ELR (cell line): ENCODE measurements around the gene RNF4.
"Not testable (repeated sequence)": the region's sequence is repeated elsewhere in the genome, so short reads cannot be mapped to it uniquely, and the experiment has no call there.

Experiments
- DNase-seq: peaks from one replicate; pipeline ENCODE4 v3.0.0-alpha.2; 2015; ENCODE audit warnings: low read depth

The RNF4 gene

DNA sequence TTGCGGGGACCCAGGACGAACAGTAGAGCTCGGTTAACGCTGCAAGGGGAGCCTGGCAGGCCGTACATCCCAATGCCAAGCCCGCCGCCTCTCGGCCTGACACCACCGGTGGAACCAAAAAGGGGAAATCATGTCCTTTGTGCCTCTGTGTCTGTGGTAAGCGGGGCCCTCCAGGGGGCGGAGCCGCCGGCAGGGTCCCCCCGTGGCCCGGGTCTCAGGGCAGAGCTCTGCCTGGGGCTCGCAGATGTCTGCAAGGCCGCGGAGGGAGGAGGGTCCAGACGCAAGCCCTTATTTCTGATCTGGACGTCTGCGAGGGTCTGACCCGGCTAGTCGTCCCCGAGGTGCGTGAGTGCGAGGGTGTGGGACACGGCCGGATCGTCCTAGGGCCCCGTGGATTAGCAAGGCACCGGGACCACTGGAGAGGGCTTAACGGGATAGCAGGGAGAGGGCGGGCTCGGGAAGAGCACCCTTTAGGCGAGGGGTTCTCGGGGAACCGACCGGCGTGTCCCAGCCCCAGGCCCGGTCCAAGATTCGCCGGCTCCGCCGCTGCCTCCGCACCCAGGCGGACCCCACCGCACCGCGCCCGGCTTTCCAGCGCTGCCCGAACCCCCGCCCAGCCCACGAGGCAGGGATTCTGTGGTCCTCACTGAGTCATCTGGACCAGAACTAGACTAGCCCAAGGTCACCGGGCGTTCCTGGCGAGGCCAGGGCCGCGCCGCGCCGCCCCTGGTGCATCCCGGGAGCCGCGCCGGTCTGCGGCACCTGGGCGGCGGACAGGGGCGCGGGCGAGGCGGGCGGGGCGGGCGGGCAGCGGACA, 66.7 kb downstream of the RNF4 start:
- peak; percentile 80 for DNase-seq

DNA sequence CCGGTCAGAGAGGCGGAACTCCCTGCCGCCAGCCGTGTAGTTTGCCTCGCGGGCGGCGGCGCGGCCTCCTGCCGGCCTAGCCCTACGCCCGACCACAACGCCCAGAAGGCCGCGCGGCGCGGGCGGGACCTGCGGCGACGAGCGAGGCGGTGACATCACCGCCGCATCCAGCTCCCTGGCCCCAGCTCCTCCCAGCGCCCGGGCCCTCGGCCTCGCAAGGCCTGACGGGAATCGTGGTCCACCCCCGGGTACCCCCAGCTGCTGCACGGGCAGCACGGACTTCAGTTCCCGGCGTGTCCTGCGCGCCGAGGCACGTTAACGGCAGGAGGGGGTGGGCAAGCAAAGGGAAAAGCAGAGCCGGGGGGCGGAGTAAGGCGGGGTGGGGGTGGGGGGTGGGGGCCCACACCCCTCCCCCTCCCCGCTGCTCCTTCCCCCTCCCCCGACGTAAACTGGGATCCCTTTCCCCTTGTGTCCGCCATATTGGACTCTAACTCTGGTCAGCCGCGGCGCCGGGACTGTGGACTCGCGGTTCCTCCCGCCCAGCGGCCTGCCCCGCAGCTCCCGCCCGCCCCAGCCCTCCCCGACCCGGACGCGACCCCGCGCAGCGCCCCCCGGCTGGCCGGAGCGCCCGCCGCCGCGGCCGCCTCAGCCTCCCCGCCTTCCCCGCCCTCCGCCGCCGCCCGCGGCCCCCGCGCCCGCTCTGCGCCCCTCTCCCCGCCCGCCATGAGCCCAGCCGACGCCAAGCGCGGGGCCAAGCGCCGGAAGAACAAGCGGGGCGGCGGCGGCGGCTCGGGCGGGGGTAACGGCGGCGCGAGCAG, 67.5 kb downstream of the RNF4 start, which contains the start of gene FAM193A:
Gene FAM193A (plus strand): TSS at position 455 of the 818 bp plus-strand sequence. CDS start 269 bp downstream, at position 724.
- peak; percentile 99 for DNase-seq

DNA sequence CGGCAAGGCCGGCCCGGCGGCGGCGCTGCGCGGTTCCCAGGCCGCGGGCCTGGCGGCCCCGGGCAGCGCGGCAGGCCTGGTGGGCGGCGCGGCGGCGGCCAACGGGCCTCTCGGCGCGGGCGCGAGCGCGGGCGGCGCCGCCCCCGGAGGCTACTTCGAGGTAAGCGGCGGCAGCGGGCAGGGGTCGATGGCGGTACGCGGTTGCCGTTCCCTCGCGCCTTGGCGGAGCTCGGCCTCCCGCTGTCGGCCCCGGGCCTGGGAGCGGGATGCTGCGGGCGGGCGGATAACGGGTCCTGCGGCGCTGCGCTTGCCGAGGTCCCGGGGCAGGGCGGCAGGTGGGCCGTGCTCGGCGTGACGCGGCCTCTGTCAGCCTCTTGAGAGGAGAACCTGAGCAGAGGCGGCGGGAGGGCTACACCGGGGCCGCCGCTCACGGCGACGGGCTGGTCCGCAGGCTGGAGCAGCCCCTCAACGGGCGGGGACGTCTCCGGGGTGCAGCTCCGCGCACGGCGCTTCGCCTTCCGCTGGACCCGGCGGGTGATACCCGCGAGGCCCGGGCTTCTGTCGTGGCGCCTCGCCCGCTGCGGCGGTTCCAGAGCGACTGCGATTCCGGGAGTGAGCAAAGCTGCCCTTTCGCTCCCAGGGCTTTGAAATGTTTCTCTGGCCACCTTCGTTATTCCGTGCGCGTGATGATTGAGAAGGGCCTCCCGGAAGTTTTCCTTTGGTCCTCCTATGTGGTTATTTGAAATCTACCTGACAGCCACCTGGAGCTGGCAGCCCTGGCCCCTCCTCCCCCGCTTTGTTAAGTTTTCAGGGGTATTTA, 68.3 kb downstream of the RNF4 start:
- DNase-seq, result peak; percentile 48

DNA sequence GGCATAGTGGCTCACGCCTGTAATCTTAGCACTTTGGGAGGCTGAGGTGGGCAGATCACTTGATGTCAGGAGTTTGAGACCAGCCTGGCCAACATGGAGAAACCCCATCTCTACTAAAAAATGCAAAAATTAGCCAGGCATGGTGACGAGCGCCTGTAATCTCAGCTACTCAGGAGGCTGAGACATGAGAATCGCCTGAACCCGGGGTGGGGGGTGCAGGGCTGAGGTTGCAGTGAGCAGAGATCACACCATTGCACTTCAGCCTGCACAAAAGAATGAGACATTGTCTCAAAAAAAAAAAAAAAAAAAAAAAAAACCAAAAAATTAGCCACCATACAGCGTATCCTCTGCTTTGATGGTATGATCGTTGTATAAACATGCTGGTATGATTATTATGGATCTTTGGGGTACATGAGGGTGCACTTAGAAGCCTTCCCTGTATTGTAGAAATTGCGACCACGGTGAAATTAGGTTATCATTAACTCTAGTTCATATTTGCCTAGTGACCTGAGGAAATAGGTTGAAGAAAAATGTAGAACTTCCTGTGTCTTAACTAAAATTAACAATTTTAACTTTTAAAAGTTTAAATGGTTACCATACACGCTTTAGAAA, 74.8 kb downstream of the RNF4 start:
- DNase-seq, result not testable (repeated sequence)

DNA sequence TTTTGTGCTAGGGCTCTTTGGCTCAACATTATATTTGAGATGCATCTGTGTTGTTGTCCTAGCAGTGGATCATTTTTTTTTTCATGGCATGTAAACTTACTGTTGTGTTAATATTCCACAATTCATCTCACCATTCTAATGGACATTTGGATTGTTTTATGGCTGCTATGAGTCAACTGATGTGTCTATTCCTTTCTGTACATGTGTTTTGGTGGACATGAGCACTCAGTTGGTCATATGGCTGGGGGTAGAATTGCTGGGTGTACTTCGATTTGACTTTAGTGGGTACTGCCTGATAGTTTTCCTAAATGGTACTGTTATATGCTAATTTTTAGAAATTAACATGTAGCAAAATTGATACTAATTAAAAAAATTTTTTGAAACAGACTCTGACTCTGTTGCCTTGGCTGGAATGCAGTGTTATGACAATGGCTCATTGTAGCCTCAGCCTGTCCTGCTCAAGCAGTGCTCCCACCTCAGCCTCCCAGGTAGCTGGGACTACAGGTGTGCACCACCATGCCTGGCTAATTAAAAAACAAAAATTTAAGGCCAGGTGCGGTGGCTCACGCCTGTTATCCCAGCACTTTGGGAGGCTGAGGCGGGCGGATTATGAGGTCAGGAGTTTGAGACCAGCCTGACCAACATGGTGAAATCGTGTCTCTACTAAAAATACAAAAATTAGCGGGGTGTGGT, 76.6 kb downstream of the RNF4 start:
- DNase-seq, result no peak

DNA sequence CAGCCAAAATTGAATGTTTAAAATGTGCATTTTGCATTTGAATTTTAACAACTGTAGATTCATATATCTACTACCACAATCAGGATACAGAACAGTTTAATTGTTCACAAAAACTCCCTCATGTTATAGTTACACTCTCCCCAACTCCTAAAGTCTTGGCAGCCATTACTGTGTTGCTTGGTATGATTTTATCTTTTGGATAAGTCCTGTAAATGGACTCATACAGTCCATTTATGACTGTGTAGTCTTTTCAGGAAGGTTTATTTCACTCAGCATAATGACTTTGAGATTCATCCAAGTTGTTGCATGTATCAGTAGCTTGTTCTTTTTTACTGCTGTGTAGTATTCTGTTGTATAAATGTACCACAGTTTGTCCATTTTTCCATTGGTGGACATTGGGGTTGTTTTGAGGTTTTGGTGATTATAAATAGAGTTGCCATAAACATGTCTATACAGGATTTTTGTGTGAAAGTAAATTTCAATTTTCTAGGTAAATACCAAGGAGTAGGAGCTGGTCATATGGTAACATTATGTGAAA, 77.4 kb downstream of the RNF4 start:
- DNase-seq, result no peak

DNA sequence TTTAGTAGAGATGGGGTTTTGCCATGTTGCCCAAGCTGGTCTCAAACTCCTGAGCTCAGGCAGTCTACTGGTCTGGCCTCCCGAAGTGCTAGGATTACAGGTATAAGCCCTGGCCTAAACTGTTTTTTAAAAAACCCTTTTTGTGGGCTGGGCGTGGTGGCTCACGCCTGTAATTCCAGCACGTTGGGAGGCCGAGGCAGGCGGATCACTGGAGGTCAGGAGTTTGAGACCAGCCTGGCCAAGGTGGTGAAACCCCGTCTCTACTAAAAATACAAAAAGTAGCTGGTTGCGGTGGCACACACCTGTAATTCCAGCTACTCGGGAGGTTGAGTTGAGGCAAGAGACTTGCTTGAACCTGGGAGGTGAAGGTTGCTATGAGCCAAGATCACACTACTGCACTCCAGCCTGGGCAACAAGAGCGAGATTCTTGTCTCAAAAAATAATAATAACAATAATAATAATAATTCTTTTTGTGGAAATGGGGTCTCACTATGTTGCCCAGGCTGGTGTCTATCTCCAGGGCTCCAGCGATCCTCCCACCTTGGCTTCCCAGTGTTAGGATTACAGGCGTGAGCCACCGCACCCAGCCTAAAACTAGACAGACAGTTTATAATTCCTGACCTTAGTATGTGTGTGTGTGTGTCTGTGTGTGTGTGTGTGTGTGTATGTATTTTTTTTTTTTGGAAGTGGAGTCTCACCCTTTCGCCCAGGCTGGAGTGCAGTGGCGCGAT, 78.2 kb downstream of the RNF4 start:
- DNase-seq, result not testable (repeated sequence)

DNA sequence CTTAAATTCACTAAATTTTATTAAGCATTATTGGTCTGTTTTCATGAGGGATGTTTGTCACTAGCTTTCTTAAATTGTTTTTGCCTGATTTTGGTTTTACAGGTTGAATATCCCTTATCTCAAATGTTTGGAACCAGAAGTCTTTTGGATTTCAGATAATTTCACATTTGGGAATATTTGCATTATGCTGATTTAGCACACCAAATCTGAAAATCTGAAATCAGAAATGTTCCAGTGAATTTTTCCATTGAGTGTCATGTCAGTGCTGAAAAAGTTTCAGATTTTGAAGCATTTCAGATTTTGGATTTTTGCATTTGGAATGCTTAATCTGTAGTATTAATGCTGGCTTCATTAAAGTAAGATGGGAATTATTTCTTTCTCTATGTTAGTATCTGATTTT, 82.2 kb downstream of the RNF4 start:
- no peak for DNase-seq

DNA sequence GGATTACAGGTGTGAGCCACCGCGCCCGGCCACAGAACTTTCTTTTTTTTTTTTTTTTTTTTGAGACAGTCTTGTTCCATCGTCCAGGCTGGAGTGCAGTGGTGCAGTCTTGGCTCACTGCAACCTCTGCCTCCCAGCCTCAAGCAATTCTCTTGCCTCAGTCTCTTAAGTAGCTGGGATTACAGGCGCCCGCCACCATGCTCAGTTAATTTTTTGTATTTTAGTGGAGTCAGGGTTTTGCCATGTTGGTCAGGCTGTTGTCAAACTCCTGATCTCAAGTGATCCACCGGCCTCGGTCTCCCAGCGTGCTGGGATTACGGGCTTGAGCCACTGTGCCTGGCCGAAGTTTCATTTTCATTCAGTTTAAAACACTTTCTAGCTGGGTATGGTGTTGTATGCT, 83.9 kb downstream of the RNF4 start:
- no peak for DNase-seq

DNA sequence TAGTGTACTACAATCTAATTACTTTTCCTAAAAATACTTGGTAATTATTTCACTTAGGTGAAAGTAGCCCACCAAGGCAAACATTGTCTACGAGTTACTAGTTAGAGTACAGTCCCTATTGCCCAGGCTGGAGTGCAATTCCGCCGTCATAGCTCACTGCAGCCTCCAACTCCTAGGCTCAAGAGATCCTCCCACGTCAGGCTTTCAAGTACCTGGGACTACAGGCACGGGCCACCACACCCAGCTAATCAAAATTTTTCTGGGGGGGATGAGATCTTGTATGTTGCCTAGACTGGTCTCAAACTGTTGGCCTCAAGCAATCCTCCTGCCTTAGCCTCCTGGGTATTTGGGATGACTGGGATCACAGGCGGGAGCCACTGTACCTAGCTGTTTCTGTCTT, 89.4 kb downstream of the RNF4 start:
- DNase-seq, result no peak

DNA sequence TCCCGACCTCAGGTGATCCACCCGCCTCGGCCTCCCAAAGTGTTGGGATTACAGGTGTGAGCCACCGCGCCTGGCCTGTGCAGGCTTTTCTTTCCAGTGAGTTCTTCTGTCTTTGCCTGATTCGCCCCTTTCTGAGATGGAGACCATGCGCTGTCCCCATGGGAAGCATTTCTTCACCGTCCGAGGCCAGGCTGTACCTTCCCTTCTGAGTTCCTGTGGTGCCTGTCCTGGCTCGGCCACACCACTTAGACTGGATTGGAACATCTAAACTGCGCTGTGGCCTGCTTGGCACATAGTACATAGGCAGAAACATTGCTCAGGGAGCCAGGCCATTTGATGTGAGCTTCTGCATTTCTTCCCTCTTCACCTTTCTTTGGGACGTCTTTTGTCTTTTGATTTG, 91.3 kb downstream of the RNF4 start:
- no peak for DNase-seq
